Stomach (tissue), 19 donors: ENCODE results near the gene DDX11. TPM values are rescaled to one million over a fixed set of nuclear protein-coding genes. Genes with fewer than 3 reads are reported as not detected.
"Not testable (repeated sequence)": the region's sequence is repeated elsewhere in the genome, so short reads cannot be mapped to it uniquely, and the experiment has no call there.

Source experiments
- DNase-seq, 2 donors: peaks; one replicate each; pipeline versions ENCODE4 v3.0.0 to v3.0.0-alpha.2; 2013 to 2019
- H3K27ac ChIP-seq, 5 donors: fragments of 200-600 bp in 4 of 5; sonication (generic) in 4 of 5; one replicate each; pipeline ENCODE4 v1.5.1; 2013 to 2019; ENCODE audit warnings: mild to moderate bottlenecking in 1 of 5, moderate library complexity in 1 of 5
- H3K27me3 ChIP-seq, 3 donors: fragments of 200-600 bp; sonication (generic); one replicate each; pipeline ENCODE4 v1.5.1; 2017 to 2019; ENCODE audit warnings: mixed run types in 1 of 3
- H3K36me3 ChIP-seq, 4 donors: fragments of 200-600 bp; sonication (generic); 1 replicate in 3 of 4; 2 replicates in 1 of 4; pipeline ENCODE4 v1.5.1; 2016 to 2019
- H3K4me1 ChIP-seq, 4 donors: fragments of 200-600 bp; sonication (generic); one replicate each; pipeline ENCODE4 v1.5.1; 2016 to 2019
- H3K4me3 ChIP-seq, 4 donors: fragments of 200-600 bp; sonication (generic) in 3 of 4; one replicate each; pipeline ENCODE4 v1.5.1; 2016 to 2019; ENCODE audit warnings: mild to moderate bottlenecking in 1 of 4
- H3K9me3 ChIP-seq, 4 donors: fragments of 200-600 bp; sonication (generic); one replicate each; pipeline ENCODE4 v1.5.1; 2016 to 2019
- CTCF ChIP-seq, 7 experiments: fragments of 450-650 bp in 4 of 7; fragments of 200-600 bp in 3 of 7; sonication (generic) in 3 of 7; IDR thresholded peaks; one replicate each; pipeline ENCODE4 v1.5.1; 2016 to 2019; ENCODE audit warnings: antibody characterized with exemption in 7 of 7, control low read depth in 2 of 7, mild to moderate bottlenecking in 1 of 7
- EP300 ChIP-seq: sonication (generic); formaldehyde crosslinking; IDR thresholded peaks from one replicate; pipeline ENCODE4 v1.6.1; 2017; ENCODE audit warnings: antibody characterized with exemption
- POLR2A ChIP-seq, 4 donors: fragments of 450-650 bp; IDR thresholded peaks; one replicate each; pipeline ENCODE4 v1.6.1; 2016; ENCODE audit warnings: antibody characterized with exemption in 4 of 4, control low read depth in 2 of 4, mild to moderate bottlenecking in 1 of 4, moderate library complexity in 1 of 4
- POLR2AphosphoS5 ChIP-seq, 3 donors: sonication (generic); formaldehyde crosslinking; IDR thresholded peaks; one replicate each; pipeline ENCODE4 v1.6.1; 2016; ENCODE audit warnings: antibody characterized with exemption in 3 of 3
- WGBS, 5 donors: extraction: QIAGEN DNeasy Blood & Tissue Kit in 3 of 5; methylation state at CpG; one replicate each; pipeline versions ENCODE4 v1.1.5 to v1.1.7; 2013 to 2018; 5-methylcytosine and 5-hydroxymethylcytosine counted together
- intact Hi-C: fragments of 100-400 bp; cut with DNase I; formaldehyde crosslinking; loops from one replicate; pipeline ENCODE4 v1.15.1; 2023; ENCODE audit warnings: low total_unique reads
- long read RNA-seq, 10 donors: transcript quantifications; one replicate each; lab custom pipeline, GENCODE V29; 2026
- polyA plus RNA-seq, 3 donors: library from polyadenylated mRNA; stranded (reverse); fragments of 200-250 nt; gene quantifications; one replicate each; pipeline ENCODE4 v1.2.3, GENCODE V29; 2013
- total RNA-seq, 5 donors: library from RNA; depleted of rRNA; stranded (reverse); fragments of >200 nt; gene quantifications; one replicate each; pipeline versions ENCODE4 v1.1.0 to v1.2.3, GENCODE V29; 2014 to 2016
- donor health status: healthy with polysubstance abuse.
- donor health status: Bipolar disorder and iron deficiency.
- donor health status: healthy.

DDX11 gene
- total RNA-seq: 100 to 1,000 TPM in 1 of 5 donors, 10 to 100 TPM in 4; 17.3 to 104 (median 38.3) TPM
- 10 to 100 TPM in 2 of 3 donors, 1 to 10 TPM in 1; 9.1 to 15.3 (median 12.2) TPM for polyA plus RNA-seq
- long read RNA-seq, donor 1, partial matches to known transcripts: 0 of 1 reads
- long read RNA-seq, donor 1, other reads (novel, unspliced or antisense): 0 of 1 reads
- long read RNA-seq, donor 2, partial matches to known transcripts: 0 of 2 reads
- long read RNA-seq, donor 2, other reads (novel, unspliced or antisense): 0 of 2 reads
- long read RNA-seq, donor 3: 0 reads
- long read RNA-seq, donor 4: 0 reads
- long read RNA-seq, donor 5: 0 reads
- long read RNA-seq, donor 6, partial matches to known transcripts: 0 of 2 reads
- long read RNA-seq, donor 6, other reads (novel, unspliced or antisense): 0 of 2 reads
- long read RNA-seq, donor 7: 0 reads
- long read RNA-seq, donor 8: 0 reads
- long read RNA-seq, donor 9, partial matches to known transcripts: 0 of 1 reads
- long read RNA-seq, donor 9, other reads (novel, unspliced or antisense): 0 of 1 reads
- long read RNA-seq, donor 10, partial matches to known transcripts: 0 of 2 reads
- long read RNA-seq, donor 10, other reads (novel, unspliced or antisense): 0 of 2 reads

- H3K36me3 ChIP-seq, H3K9me3 ChIP-seq, intact Hi-C loops, H3K27me3 ChIP-seq: not testable (repeated sequence)
- DNase-seq: peak; percentile 91 to 96
- Histone ChIP-seq H3K4me1 (peaks cover 0 to 30% (median 9%) of the 10 kb centered on the region in 4 donors), H3K4me3 (peak within 1 kb of the TSS; percentile 50 to 73 (median 60)), H3K27ac (peak within 1 kb of the TSS; percentile 69 to 93 (median 90))
- TF ChIP-seq POLR2AphosphoS5 (IDR thresholded peaks at IDR 0.05): peak in 2 of 3 donors; percentile 14 to 37
- WGBS, 5 donors: 0 to 1% (median 0%) methylated on average over 29 to 58 of the region's 58 CpGs
These were observed at the start of gene DDX11 for GRCh38 chr12:31073527-31074332. Gene DDX11, plus strand, starts transcription at chr12:31073860. Its CDS starts 4,534 bp downstream, at chr12:31078394.

DNA sequence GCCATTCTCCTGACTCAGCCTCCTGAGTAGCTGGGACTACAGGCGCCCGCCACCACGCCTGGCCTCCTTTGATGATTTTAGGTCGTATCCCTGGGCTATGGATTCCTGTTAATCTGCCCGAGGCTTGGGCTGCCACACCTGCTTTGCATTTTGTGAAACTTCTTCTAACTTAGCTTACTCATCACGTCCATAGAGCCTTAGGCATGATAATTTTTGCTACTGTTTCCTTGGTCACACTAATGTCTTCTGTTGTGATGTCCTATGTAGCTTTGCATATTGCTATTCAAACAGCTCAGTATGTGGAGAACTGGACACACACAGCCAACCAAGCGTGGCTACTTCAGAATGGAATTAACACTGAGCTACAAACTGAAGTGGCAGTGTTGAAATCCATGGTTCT, 47.5 kb upstream of the DDX11 start:
- no peaks in the 10 kb centered on the region for H3K27me3 ChIP-seq

DNA sequence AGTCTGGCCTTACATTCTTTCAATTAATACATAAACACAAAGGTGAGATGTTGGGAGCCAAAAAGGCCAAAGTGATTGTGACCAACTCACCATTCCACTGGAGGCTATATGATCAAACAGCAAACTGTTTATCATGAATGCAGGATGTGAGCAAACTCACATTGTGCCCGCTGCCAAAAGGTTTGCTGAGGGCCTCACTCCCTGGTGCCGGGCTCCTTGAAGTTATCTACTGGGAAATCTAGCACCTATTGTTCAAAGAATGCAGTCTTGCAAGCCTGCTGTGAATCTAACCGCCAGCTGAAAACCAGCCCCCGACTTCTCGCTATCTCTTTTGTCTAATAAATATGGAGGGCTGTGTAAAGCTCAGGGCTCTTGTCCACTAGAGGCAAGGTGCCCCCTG, 46.7 kb upstream of the DDX11 start:
- H3K9me3 ChIP-seq, DNase-seq, H3K4me3 ChIP-seq, H3K27ac ChIP-seq, H3K4me1 ChIP-seq, H3K27me3 ChIP-seq, H3K36me3 ChIP-seq, intact Hi-C loops: not testable (repeated sequence)
- 38 to 70% (median 63%) methylated on average over 4 to 5 of the region's 5 CpGs for whole genome bisulfite sequencing, 5 donors

More for the DNA sequence above, 47.5 kb upstream of the DDX11 start:
- Histone ChIP-seq H3K4me1 (no peaks in the 10 kb centered on the region), H3K36me3 (no peaks in the 10 kb centered on the region), H3K27ac (no peak overlapping the region), H3K9me3 (no peaks in the 10 kb centered on the region), H3K4me3 (no peak overlapping the region)
- intact Hi-C loops: no loop called here
- 87 to 93% (median 88%) methylated on average over 7 of the region's 7 CpGs for WGBS, 5 donors
- TF ChIP-seq CTCF (IDR thresholded peaks at IDR 0.05): no peak
- no peak for TF ChIP-seq EP300
- TF ChIP-seq POLR2AphosphoS5 (IDR thresholded peaks at IDR 0.05): no peak
- no peak for TF ChIP-seq POLR2A (IDR thresholded peaks at IDR 0.05)
- DNase-seq: no peak

- 70 to 82% (median 73%) methylated on average over 11 of the region's 11 CpGs for WGBS, 5 donors
- no peaks in the 10 kb centered on the region for H3K9me3 ChIP-seq
- no peak for TF ChIP-seq EP300
- TF ChIP-seq POLR2A (IDR thresholded peaks at IDR 0.05): no peak
- TF ChIP-seq CTCF (IDR thresholded peaks at IDR 0.05): no peak
- TF ChIP-seq POLR2AphosphoS5 (IDR thresholded peaks at IDR 0.05): no peak
- no peak for DNase-seq
- H3K27ac ChIP-seq: no peak overlapping the region
- intact Hi-C loops: no loop called here
- no peaks in the 10 kb centered on the region for H3K27me3 ChIP-seq
- H3K4me1 ChIP-seq: no peaks in the 10 kb centered on the region
- no peak overlapping the region for H3K4me3 ChIP-seq
- no peaks in the 10 kb centered on the region for H3K36me3 ChIP-seq
These were observed 44.2 kb upstream of the DDX11 start for GRCh38 chr12:31029468-31029867.

DNA sequence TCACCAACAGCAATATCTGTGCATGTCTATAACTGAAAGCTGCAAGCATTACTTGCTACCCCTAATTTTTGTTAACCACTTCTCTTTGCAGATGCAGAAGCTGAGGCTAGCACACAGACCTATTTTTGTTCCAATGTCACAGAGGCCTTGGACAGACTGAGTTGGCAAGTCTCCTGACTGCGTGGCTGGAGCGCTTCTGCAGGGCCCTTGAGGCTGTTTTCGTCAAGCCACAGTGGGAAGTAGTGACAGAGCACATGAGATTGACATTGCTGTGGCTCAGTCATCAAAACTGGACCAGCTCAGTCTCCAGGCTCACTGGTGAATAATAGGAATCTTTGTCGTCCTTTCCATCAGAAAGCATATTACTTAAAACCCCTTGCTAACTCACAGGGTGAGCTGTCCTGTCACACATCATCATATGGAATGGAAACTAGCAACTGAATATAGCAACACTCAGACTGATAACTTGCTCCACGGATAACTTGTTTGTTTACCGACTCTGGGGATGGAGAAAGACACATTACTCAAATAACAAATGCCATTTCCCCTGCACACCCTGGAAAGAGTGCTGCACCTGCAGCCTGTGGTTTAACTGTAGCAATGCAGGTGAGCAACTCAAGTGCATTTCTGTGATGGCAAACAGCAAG, 43.6 kb upstream of the DDX11 start:
- H3K36me3 ChIP-seq: no peaks in the 10 kb centered on the region
- intact Hi-C loops: no loop called here
- no peak for TF ChIP-seq EP300
- TF ChIP-seq POLR2AphosphoS5 (IDR thresholded peaks at IDR 0.05): no peak
- no peak for TF ChIP-seq CTCF (IDR thresholded peaks at IDR 0.05)
- TF ChIP-seq POLR2A (IDR thresholded peaks at IDR 0.05): no peak
- 57 to 72% (median 68%) methylated on average over 6 of the region's 6 CpGs for WGBS, 5 donors
- H3K27ac ChIP-seq: no peak overlapping the region
- H3K4me1 ChIP-seq: no peaks in the 10 kb centered on the region
- no peaks in the 10 kb centered on the region for H3K9me3 ChIP-seq
- H3K27me3 ChIP-seq: no peaks in the 10 kb centered on the region
- peak in 1 of 2 donors; percentile 30 for DNase-seq
- no peak overlapping the region for H3K4me3 ChIP-seq
